ENCODE data around the gene CYSTM1. TPM values are rescaled to one million over a fixed set of nuclear protein-coding genes. Genes with fewer than 3 reads are reported as not detected.

CYSTM1 gene
- total RNA-seq, 4 donors from 2014 or later: 88.9 to 115 (median 106) TPM

- no peak for TF ChIP-seq CTCF (IDR thresholded peaks at IDR 0.05; ENCODE audit: low read depth)
Observed at GRCh38 chr5:140239939-140240700, 65.1 kb downstream of the CYSTM1 start.

GRCh38 chr5:140240987-140241706 lies 66.2 kb downstream of the CYSTM1 start:
- no peak for TF ChIP-seq CTCF (IDR thresholded peaks at IDR 0.05; ENCODE audit: low read depth)

- TF ChIP-seq CTCF (IDR thresholded peaks at IDR 0.05; ENCODE audit: low read depth): no peak
Observed at GRCh38 chr5:140242099-140242498, 67.1 kb downstream of the CYSTM1 start.

- no peak for TF ChIP-seq CTCF (IDR thresholded peaks at IDR 0.05; ENCODE audit: low read depth)
Observed at GRCh38 chr5:140242890-140243585, 68.0 kb downstream of the CYSTM1 start.

- no peak for TF ChIP-seq CTCF (IDR thresholded peaks at IDR 0.05; ENCODE audit: low read depth)
Observed at GRCh38 chr5:140243706-140244250, 68.8 kb downstream of the CYSTM1 start.

- no peak for TF ChIP-seq CTCF (IDR thresholded peaks at IDR 0.05; ENCODE audit: low read depth)
Observed at GRCh38 chr5:140244525-140245025, 69.6 kb downstream of the CYSTM1 start.
